DMS 273 (cell line): ENCODE data around the gene OR9I1.

Source experiments
- DNase-seq: peaks from one replicate; lab custom pipeline; 2025; ENCODE audit not compliant: unreplicated experiment; lab: John Stamatoyannopoulos, UW

The OR9I1 gene

GRCh38 chr11:58125469-58125868 is at the start of gene OR9I1:
OR9I1 (minus strand) TSS chr11:58125530; CDS start chr11:58119444, 6,086 bp downstream.
- no peak for DNase-seq

DNA sequence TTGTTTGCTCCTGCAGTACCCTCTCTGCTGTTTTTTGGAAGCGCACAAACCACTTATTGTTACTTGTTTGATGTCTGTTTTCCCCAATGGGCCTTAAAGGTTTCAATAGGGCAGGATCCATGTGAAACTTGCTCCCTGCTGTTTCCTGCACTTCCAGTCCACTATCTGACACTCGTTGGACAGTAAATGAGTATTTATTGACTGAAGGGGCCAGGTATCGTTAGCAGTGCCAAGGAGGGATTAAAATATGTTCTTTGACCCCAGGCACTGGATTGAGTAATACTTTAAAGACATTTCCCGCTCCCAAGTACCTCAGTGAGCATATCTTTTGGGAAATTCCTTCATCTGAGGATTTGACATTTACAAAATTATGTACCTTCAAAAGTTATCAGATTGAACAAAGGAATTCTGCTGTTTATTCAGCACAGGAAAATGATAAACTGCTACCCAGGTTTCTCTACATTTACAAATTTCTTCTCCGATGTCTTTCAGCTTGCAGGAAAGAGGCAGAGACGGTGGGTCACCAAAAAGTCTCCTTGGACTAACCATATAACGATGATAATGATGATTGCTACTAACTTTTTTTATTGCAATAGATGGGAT is 40.3 kb upstream of the OR9I1 start:
- DNase-seq: no peak

- DNase-seq: no peak
These were observed 39.7 kb upstream of the OR9I1 start for GRCh38 chr11:58164990-58165389.

DNA sequence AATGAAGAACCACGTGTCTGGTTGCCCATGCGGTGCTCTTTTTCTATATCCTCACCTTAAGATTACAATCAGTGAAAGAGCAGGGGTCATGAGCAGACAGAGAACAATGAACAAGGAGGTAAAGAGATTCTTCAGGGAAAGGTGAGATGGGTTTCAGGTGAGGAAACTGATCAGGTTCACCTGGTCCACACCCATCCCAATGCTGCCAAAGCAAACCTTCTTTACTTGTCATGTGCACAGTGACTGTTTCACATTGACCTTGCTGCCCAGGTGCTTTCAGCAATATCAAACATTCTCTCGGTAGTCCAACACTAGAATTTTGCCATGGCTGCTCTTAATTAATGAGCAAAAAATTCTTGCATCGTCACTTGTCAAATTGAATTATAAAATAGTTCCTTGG is 39.1 kb upstream of the OR9I1 start:
- DNase-seq: no peak

DNA sequence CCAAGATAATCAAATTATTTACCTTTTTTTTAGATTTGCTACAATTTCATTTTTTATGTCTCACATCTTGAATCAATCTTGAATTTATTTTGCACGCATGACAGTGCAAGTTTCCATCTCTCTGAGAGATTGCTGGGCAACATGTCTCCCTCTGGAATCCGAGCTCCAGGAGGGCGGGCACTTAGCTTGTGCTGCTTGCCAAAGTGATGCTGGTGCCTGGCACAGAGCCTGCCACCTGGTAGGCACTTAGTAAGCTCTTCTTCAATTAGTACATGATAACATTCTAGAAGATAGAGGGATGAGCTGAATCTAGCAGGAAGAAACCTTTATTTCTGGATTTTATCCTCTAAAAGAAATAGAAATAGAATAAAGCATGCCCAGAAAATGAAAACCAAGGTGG is 27.5 kb upstream of the OR9I1 start:
- DNase-seq: no peak

GRCh38 chr11:58142761-58143160 is 17.4 kb upstream of the OR9I1 start:
- DNase-seq: no peak

- no peak for DNase-seq
These were observed 9.8 kb upstream of the OR9I1 start for GRCh38 chr11:58135171-58135570.

DNA sequence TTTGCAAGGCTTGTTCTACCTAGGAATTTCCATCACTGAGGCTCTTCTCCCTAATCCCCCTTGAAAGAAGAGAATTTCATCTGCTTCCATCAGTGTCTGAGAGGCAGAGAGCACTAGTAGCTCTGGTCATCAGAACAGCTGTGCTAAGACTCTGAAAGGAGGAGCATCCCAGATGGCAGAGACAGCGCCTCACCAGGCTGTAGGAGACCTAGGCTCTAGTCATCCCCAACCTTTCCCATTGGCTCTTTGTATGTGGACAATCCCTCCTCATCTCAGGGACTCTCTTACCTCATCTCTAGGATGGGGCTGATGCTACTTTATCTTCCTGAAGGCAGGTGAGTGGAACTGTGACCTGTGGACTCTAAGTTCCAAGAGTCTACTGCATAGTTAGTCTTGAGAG is 8.8 kb upstream of the OR9I1 start:
- no peak for DNase-seq

GRCh38 chr11:58133309-58134076 is 8.2 kb upstream of the OR9I1 start:
- no peak for DNase-seq

GRCh38 chr11:58127350-58127749 is 2.0 kb upstream of the OR9I1 start:
- no peak for DNase-seq

GRCh38 chr11:58121096-58121495 is 4.2 kb downstream of the OR9I1 start:
- DNase-seq: no peak

- no peak for DNase-seq
These were observed 27.9 kb downstream of the OR9I1 start for GRCh38 chr11:58097437-58097836.

DNA sequence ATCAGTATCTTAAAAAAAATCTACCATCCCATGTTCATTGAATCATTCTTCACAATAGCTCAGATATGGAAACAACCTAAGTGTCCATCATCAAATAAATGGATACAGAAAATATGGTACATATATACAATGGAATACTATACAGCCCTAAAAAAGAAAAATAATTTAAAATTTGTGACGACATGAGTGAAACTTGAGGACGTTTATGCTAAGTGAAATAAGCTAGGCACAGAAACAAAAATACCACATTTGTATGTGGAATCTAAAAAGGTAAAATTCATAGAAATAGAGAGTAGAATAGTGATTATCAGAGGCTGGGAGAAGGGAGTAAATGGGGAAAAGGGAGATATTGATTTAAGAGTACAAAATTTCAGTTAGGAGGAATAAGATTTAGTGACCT is 38.8 kb downstream of the OR9I1 start:
- no peak for DNase-seq

- no peak for DNase-seq
These were observed 49.5 kb downstream of the OR9I1 start for GRCh38 chr11:58075781-58076180.

DNA sequence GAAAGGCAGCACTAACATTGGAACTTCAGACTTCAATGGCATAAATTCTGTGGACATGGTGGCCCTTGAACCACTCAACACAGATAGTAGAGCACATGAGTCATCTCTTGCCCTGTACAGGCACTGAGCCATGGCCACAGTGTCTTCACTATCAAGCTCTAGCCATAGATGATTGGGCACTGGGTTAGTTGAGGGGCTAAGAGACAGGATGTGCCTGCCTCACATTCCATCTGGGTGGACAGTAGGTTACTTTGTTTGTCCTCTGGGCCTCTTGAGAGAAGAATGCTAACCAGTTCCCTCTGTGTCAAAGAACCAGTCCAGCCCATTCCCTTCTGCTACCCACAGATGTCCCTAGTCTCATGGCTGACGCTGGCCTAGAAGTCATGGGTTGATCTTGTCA is 54.7 kb downstream of the OR9I1 start:
- no peak for DNase-seq

GRCh38 chr11:58068655-58069054 is 56.7 kb downstream of the OR9I1 start:
- DNase-seq: peak; percentile 1

GRCh38 chr11:58067685-58068084 is 57.6 kb downstream of the OR9I1 start:
- no peak for DNase-seq
